HG02642 (cell line): ENCODE measurements around the gene MPRIP.
"Not testable (repeated sequence)": the region's sequence is repeated elsewhere in the genome, so short reads cannot be mapped to it uniquely, and the experiment has no call there.

Experiments
- ATAC-seq: cut with Tn5 transposase; IDR thresholded peaks from one replicate; pipeline ENCODE4 v1.9.1; 2021; ENCODE audit warnings: mild to moderate bottlenecking; ENCODE audit not compliant: unreplicated experiment, poor library complexity

MPRIP gene, protein sequence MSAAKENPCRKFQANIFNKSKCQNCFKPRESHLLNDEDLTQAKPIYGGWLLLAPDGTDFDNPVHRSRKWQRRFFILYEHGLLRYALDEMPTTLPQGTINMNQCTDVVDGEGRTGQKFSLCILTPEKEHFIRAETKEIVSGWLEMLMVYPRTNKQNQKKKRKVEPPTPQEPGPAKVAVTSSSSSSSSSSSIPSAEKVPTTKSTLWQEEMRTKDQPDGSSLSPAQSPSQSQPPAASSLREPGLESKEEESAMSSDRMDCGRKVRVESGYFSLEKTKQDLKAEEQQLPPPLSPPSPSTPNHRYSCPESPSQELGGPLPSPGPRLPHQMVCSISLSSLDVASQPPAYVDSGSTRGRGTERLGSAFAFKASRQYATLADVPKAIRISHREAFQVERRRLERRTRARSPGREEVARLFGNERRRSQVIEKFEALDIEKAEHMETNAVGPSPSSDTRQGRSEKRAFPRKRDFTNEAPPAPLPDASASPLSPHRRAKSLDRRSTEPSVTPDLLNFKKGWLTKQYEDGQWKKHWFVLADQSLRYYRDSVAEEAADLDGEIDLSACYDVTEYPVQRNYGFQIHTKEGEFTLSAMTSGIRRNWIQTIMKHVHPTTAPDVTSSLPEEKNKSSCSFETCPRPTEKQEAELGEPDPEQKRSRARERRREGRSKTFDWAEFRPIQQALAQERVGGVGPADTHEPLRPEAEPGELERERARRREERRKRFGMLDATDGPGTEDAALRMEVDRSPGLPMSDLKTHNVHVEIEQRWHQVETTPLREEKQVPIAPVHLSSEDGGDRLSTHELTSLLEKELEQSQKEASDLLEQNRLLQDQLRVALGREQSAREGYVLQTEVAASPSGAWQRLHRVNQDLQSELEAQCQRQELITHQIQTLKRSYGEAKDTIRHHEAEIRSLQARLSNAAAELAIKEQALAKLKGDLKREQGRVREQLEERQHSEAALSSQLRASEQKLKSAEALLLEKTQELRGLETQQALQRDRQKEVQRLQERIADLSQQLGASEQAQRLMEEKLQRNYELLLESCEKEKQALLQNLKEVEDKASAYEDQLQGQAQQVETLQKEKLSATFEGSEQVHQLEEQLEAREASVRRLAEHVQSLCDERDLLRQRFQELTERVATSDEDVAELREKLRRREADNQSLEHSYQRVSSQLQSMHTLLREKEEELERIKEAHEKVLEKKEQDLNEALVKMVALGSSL (N-terminal part only)

DNA sequence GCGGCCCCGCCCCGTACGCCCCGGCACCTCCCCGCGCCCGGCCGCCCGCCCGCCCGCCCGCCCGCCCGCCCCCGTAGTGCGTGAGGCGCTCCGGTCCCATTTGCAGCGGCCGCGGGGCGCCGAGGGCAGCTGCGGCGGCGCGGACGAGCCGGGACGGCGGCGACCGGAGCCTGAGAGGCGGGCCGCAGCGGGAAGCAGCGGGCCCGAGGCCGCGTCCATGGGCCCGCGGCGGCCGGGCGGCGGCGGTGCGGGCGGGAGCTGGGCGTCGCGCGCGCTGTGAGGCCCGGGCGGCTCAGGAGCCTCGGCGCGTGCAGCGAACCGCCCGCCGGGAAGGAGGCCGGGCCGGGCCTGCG is at the start of gene MPRIP:
Gene MPRIP (plus strand): TSS at position 74 of the 353 bp plus-strand sequence. CDS start 392 bp downstream, outside the sequence.
- no peak for ATAC-seq

DNA sequence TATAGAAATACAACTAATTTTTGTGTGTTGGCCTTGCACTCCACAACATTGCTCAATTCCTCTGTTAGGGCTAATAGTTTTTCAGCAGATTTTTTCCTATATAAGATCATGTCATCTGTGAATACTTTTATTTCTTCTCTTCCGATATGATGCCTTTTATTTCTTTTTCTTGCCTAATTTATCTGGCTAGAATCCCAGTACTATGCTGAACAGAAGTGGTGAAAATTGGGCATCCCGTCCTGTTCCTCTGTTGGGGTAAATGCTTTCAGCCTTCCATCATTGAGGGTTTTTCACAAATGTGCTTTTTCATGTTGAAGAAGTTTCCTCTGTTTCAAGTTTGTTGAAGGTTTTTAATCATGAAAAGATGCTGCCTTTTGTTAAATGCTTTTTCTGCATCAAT is 47.6 kb upstream of the MPRIP start:
- no peak for ATAC-seq

DNA sequence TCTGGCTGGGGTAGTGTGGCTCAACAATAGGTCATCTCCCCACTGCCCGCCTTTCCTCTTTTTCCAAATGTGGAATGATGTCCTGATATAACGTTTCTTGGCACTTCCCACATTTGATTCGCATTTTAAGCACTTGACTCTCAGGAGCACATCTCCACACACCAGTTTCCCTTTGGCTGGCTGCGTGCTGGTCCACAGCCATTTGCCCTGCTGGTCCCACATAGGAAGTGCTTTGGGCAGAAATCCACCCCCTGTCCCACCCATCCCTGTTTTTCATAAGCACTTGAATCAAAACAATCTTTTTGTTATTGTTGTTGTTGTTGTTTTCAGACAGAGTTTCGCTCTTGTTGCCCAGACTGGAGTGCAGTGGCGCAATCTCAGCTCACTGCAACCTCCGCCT is 46.3 kb upstream of the MPRIP start:
- ATAC-seq, result no peak

DNA sequence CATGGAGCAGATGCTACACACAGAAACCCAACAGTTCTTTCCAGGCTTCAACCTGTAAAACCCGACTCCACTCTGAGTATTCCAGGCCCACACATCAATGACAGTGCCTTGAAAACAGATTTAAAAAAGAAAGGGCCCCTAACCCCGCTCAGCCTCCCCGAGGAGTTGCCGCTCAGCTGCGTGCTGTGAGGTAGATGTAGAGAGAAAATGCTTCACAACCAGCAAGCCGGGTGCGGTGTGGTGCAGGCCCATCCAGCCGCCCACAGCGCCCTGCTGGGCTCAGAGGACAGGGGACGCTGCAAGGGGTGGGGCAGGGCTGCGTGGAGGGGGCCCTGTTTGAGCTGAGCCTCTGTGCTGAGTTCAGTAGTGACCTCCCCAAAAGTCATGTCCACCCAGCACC is 45.5 kb upstream of the MPRIP start:
- ATAC-seq, result not testable (repeated sequence)

DNA sequence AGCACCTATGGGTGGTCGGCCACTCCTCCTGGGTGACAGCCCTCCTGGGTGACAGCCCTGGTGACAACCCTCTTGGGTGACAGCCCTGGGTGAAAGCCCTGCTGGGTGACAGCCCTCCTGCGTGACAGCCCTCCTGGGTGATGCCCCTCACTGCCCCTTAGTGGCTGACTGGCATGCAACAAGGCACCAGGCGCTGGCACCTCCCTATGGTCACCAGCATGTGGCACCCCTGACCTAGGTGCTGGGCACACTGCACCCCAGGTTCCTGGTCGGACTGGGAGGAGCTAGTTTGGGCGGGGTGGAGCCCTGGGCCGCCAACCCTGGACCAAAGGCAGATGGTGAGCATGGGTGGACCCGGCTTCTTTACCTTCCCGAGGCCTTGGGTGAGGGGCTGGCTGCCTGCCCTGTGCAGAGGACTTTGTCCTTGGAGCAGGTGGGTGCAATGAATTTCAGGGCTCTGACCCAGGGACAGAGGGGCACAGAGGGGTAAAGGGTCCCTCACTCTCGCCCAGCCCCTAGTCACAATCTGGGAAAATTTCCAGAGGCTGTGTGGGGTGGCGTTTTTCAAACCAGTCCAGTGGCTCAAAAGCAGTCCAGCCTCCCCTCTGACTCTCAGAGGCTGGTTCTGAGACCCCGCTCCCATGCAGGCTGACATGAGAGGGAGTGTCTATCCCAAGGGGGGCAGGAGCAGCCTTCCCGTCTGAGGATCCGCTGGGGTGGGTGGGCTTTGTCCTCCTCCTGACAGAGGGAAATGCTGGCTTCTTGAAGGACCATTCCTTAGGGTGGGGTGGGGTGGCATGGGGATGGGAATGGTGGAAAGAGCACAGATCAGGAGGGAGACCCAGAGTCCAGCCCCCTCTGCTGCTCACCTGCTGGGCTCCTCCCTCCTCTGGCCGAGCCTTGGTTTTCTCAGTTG is 44.5 kb upstream of the MPRIP start:
- no peak for ATAC-seq

DNA sequence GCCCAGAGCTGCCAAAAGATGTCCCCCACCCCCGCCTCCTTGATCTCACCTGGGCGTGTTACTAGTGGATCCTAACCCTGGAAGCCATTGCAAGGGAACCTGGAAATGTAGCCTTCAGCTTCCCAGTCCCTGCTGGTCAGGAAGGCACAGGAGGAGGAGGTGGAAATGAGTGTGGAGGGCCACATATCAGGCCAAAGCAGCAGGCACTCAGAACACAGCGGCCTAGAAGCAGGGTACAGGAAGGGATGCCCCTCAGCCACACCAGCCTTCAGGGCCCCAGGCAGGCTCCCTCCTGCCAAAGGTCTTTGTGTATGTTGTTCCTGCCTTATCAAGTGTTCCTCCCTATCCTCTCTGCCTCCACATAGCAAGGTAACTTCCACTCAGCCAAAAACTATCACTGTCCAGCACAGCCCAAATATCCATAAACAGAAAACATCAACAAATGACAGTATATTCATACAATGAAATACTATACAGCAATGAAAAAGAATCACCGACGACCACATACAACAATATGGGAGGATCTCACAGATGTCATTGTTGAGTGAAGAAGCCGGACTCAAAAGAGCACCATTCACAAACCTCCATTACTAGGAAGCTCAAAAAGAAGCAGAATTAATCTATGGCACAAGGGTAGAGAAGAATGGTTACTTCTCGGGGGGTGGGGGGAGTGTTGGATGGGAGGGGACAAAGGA is 42.2 kb upstream of the MPRIP start:
- no peak for ATAC-seq

DNA sequence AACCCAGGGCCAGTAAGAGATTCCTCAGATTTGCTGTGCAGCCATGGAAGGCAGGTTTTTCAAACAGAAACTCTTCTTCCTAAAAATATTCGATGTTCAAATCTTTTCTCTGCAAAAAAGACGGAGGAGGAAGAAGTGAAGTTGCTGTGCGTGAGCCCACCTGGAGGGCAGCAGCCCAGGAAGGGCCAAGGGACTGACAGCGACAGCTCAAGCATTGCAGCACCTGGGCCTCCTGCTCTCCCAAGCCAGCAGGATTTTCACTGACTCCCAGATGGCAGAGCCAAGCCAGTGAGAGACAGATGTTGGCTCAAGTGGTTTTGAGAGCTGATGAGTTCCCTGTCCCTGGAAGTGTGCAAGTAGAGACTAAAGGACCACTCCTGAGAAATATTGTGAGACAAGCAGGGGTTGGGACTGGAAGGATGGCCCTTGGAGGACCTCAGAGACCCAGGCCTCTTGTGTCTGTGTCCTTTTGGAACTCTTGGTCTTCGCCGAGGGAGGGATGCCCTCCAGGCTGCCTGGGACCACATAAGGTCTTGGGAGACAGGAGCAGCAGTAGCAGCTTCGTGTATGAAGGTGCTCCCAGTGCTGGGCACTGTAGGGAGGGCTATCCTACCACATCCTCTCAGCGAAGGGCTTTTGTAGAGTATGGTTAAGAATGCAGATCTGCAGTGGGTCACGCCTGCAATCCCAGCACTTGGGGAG is 41.0 kb upstream of the MPRIP start:
- no peak for ATAC-seq

DNA sequence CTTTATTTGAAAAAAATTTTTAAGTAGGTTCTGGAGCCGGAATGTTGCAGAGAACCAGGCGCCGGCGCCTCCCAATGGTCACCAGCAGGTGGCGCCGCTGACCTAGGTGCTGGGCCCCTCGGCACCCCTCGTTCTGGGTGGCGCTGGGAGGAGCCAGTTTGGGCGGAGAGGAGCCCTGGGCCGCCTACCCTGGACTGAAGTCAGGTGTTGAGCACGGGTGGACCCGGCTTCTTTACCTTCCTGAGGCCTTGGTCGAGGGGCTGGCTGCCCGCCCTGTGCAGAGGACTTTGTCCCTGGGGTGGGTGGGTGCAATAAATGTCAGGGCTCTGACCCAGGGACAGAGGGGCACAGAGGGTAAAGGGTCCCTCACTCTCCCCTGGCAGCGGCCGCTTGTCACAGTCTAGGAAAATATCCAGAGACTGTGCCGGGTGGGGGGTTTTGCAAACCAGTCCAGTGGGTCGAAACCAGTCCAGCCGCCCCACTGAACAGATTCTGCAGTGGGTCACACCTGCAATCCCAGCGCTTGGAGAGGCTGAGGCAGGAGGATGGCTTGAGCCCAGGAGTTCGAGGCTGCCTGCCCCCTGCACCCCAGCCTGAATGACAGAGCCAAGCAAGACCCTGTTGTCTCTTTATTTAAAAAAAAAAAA is 40.3 kb upstream of the MPRIP start:
- peak; percentile 71 for ATAC-seq

DNA sequence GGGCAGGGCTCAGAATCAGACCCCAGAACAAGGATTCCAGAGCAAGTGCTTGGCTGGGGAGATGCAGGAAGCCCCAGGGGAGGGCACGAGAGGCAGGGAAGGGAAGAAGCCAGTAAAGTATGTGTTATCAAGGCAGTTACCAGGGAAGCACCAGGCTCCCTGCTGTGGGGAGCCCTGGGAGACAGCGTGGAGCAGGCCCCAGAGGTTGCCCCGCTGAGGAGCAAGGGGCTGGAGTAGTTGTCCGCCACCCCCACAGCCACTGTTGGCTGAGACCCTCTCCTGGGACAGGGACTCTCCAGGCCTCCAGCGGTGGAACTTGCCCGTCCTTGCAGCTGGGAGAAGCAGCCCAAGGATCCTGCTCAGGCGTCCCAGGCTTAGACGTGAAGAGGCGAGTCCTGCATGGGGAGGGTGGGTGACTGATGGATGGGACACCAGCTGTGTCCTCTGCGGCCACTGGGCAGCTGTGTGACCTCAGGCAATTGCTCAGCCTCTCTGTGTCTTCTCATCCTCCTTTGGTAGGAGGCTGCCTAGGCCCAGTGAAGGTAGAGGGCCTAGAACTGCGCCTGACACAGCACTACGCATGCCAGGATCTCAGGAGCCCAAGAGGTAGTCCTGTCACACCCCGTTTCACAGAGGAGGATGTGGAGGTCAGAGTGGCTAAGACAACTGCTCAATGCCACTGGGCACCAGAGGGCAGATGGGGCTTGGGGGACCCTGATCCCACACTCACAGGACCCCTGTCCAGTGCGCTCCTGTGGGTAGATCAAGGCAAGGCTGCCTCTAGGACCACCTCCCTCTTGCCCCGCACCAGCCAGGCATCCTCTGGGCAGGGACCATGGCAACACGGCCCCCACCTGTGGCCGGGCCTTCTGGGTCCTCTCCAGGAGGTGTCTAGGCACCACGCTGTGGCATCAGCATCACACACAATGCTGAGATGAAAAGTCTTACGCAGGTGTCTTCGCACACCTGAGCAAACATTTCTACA is 39.2 kb upstream of the MPRIP start:
- not testable (repeated sequence) for ATAC-seq

DNA sequence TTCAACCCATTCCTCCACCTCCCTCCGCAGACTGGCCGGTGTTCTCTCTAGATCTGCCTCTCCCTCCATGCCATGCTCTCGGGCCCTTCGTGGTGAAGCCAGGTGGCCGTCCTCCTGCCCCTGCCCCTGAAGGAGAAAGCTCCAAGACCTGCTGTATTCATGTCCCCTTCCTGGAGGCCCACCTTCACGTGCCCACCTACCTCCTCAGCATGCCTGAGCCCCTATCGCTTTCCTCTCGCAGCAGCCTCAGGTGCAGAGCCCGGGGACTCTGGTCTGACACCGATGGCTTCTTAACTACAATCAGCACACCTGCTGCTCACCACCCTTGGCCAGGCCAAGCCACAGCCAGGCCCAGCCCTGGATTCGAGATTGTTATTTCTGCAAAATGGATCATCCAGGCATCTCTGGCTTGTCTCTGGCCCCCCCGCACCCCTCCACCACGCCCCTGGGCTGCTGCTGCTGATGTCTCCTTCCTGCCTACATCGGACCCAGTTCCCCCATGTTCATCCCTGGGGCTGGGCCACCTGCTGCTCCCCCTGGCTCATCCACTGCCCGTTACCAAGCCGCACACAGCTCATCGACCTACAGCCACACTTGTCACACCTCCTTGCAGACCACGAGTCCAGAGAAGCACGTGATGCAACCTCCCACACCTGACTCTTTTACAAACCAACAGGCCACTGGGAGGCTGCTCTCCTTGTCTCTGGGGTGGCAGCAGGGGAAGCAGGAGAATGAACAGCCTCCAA is 37.8 kb upstream of the MPRIP start:
- ATAC-seq, result no peak

DNA sequence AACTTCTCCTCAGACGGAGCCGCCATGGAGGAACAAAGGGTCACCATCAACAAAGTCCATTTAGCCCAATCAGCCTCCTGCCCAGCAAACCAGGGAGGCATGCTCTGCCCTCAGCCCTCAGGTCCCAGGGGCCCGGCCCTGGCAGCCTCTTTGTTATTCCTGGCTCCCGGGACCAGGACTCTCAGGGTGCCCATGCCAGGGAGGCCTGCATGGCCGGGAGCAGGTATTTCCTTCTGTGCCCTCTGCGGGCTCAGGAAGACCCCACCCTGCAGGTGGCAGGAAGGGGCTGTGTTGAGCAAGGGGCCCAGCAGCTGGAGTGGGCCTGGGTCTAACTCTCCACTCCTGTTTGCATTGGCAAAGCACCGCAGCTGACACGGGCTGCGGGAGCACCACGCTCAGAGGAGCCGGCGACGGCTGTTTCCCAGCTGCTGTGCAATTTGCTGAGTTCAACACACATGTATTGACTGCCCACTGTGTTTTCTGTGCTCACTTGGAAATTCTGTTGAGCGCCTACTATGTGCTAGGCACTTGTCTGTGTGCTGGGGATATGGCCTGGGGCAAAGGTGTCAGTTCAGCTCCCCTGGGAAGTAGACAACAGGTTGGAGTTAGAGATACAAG is 37.2 kb upstream of the MPRIP start:
- ATAC-seq, result not testable (repeated sequence)

DNA sequence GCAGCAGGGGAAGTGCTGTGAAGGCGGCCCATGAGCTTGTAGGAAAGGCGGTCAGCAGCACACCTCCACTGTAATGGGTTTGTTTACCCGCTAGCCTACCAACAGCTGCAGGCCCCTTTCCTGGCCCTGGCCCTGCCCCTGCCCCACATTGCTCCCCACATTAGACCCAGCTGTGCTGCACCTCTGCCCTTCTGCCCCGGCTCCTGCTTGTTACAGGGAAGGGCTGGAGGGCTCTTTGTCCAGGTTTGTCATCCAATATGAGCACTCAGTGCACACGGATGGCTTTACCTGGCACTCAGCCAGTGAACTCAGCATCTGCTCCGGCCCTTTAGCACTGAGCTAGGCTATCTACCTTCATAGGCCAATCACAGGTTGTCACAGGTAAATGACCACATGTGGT is 34.4 kb upstream of the MPRIP start:
- not testable (repeated sequence) for ATAC-seq

DNA sequence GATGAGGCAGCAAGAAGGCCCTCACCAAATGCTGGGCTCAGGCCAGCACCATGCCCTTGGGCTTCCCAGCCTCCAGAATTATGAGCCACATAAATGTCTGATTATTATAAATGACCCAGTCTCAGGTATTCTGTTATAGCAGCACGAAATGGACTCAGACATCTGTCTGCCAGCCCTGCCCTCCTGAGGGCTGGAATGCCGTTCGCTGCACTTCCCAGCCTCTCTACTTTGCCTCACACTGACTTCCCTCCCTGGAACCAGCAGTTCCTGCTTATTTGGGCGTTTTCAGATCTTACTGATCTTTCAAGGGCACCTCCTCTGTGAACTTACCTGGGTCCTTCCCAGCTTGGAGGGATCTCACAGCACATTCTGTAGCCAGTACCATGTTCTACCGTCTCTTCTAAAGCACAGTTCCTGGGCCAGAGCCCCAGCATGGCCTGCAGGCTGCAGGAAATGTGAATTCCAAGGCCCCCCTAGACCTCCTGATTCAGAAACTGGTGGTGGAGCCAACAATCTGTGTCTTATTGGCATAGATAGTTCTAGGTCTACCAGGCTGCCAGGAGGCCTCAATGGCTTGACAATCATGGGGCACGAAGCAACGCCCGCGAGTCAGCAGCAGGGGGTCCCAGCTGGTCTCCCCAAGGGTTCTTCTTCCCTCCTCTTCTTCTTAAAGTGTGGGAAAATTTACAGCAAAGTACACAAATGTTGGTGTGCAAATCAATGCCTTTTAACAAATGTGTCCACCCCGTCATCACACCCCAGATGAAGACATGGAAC is 33.4 kb upstream of the MPRIP start:
- not testable (repeated sequence) for ATAC-seq

DNA sequence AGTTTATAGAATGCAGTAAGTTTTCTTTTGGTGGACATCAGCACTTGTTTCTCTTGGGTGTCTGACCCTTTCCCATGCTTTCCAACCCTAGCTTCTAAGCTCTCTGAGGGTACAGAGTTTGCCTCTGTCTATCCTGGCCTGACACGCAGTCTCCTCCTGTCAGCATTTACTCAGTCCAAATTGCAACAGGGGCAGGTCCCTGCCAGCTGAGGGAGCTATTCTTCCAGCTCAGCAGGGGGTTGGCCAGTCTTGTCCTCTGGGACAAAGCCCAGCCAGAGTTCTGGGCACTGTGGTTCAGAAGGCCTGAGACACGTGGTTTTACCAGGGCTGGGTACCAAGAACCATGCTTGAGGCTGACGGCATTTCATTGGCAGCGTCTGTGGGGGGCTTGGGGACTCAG is 32.3 kb upstream of the MPRIP start:
- ATAC-seq, result not testable (repeated sequence)

DNA sequence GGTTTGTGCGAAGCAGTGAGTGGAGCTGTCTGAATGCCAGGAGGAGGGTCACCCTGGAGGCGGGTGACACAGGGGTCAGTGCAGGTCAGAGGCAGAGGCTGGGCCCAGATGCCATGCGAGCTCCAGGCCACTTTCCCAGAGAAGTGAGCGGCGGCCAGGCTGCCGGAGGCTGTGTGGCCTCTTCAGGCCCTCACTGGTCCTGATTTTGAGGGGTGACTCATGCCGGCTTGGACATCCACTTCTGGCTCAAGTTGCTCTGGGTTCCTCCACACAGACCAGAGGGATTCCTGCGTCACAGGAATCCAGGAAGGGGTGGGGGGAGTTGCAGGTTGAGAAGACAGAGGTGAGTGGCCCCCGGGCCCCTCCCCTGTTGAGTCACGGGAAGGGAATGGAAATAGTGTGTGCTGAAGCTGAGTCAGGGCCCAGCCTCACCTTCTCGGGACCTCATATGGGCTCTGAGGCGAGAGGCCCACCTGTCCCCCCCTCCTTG is 31.7 kb upstream of the MPRIP start:
- ATAC-seq, result not testable (repeated sequence)
